ENCODE measurements around the gene SLC9B2. TPM values are rescaled to one million over a fixed set of nuclear protein-coding genes. Genes with fewer than 3 reads are reported as not detected.
A peak's percentile ranks its signal among the peaks of the same experiment; 100 is the strongest.
"Not testable (repeated sequence)": the region's sequence is repeated elsewhere in the genome, so short reads cannot be mapped to it uniquely, and the experiment has no call there.

The SLC9B2 gene
- total RNA-seq, 3 donors from 2014 or later = 41.7 to 47.0 (median 44.4) TPM

DNA sequence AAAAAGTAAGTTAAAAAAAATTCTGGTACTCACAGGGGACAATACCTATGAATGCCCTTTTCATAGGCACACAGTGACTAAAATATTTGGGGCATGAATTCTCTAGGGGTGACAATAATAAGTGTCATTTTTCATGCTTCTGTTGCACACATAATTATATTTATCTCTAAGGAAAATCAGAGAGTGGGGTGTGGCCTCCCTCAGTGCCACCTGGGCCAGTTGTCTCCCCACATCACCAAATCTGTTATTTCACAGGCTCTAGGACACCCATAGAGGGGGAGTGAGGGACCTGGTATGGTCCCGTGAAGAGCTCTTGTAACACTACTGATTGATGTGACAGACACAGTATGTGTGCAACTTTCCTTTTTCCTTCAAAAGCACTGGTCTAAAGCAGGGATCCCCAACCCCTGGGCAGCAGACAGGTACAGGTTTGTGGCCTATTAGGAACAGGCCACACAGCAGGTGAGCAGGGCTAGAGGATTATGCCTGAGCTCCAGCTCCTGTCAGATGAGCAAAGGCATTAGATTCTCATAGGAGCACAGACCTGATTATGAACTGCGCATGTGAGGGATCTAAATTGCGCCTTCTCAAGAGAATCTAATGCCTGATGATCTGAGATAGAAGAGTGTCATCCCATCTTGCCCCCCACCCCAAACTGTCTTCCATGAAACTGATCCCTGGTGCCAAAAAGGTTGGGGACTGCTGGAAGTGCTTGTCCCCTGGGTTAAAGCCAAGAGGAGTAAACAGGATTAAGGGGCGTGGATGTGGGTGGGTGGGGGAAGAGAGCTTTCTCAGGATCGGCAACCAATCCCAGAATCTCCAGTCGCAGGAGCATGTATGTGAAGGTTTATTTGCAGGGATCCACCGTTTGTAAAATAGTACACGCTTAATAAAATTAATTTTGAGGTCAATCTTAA lies 57.9 kb downstream of the SLC9B2 start:
- DNase-seq = no peak
- Mint-ChIP-seq H3K27me3 (ENCODE audit: low read depth) (no peaks in the 10 kb centered on the region), H3K36me3 (ENCODE audit: insufficient read depth) (no peaks in the 10 kb centered on the region), H3K4me1 (ENCODE audit: low read depth) (peaks cover 24% of the 10 kb centered on the region), H3K4me3 (peak overlapping the region; percentile 84), H3K9me3 (no peaks in the 10 kb centered on the region)
- no peak for ATAC-seq

GRCh38 chr4:103012551-103012950 lies 64.0 kb downstream of the SLC9B2 start:
- H3K27me3 Mint-ChIP-seq (ENCODE audit: low read depth) = no peaks in the 10 kb centered on the region
- DNase-seq (no peak), ATAC-seq (no peak)
- no peak overlapping the region for H3K4me3 Mint-ChIP-seq
- no peaks in the 10 kb centered on the region for H3K4me1 Mint-ChIP-seq (ENCODE audit: low read depth)
- H3K9me3 Mint-ChIP-seq = no peaks in the 10 kb centered on the region
- H3K36me3 Mint-ChIP-seq (ENCODE audit: insufficient read depth) = no peaks in the 10 kb centered on the region

DNA sequence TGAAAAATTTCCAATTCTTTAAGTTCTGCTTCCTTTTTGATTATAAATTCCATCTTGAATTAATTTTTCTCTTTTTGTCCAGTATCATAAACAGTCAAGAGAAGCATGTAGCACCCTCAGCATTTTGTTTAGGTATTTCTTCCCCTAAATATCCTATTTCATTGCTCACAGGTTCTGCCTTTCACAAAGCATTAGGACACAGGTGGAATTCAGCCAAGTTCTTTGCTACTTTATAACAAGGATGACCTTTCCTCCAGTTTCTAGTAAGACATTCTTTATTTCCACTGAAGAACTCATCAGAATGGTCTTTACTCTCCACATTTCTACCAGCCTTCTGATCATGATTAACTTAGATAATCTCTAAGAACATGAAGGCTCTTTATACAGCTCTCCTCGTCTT lies 64.5 kb downstream of the SLC9B2 start:
- Mint-ChIP-seq H3K9me3 (no peaks in the 10 kb centered on the region), H3K27me3 (ENCODE audit: low read depth) (no peaks in the 10 kb centered on the region), H3K36me3 (ENCODE audit: insufficient read depth) (no peaks in the 10 kb centered on the region), H3K4me1 (ENCODE audit: low read depth) (no peaks in the 10 kb centered on the region), H3K4me3 (no peak overlapping the region)
- ATAC-seq (no peak), DNase-seq (no peak)

DNA sequence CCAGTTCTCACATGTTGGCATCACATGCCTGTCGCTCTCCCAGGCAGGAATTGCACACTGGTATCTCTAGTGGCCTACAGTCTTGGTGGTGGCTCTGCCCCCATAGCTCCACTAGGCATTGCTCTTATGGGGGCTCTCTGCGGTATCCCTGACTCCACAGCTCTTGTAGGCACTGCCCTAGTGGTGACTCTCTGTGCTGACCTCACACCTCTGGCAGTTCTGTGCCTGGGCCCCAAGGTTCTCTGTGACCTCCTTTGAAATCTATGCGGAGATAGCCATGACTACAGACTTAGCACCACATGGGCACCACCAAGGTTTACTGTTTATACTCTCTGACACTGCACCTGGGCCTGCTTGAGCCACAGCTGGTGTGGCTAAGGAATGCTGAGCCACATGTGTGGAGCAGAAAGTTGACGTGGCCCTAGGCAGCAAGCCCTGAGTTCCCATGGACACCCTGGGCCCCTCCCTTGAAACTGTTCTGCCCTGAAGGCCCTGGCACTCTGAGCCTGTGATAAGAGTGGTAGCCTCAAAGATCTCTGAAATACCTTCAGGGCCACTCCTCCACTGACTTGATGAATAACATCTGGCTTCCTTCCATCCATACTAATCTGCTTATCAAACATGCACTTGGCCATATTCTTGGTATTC lies 65.1 kb downstream of the SLC9B2 start:
- H3K9me3 Mint-ChIP-seq = no peaks in the 10 kb centered on the region
- no peaks in the 10 kb centered on the region for H3K4me1 Mint-ChIP-seq (ENCODE audit: low read depth)
- H3K36me3 Mint-ChIP-seq (ENCODE audit: insufficient read depth) = no peaks in the 10 kb centered on the region
- no peaks in the 10 kb centered on the region for H3K27me3 Mint-ChIP-seq (ENCODE audit: low read depth)
- ATAC-seq (no peak), DNase-seq (no peak)
- H3K4me3 Mint-ChIP-seq = no peak overlapping the region

GRCh38 chr4:103010804-103011203 lies 65.8 kb downstream of the SLC9B2 start:
- H3K9me3 Mint-ChIP-seq = no peaks in the 10 kb centered on the region
- H3K36me3 Mint-ChIP-seq (ENCODE audit: insufficient read depth) = no peaks in the 10 kb centered on the region
- ATAC-seq (no peak), DNase-seq (no peak)
- H3K4me3 Mint-ChIP-seq = no peak overlapping the region
- H3K4me1 Mint-ChIP-seq (ENCODE audit: low read depth) = no peaks in the 10 kb centered on the region
- H3K27me3 Mint-ChIP-seq (ENCODE audit: low read depth) = no peaks in the 10 kb centered on the region

DNA sequence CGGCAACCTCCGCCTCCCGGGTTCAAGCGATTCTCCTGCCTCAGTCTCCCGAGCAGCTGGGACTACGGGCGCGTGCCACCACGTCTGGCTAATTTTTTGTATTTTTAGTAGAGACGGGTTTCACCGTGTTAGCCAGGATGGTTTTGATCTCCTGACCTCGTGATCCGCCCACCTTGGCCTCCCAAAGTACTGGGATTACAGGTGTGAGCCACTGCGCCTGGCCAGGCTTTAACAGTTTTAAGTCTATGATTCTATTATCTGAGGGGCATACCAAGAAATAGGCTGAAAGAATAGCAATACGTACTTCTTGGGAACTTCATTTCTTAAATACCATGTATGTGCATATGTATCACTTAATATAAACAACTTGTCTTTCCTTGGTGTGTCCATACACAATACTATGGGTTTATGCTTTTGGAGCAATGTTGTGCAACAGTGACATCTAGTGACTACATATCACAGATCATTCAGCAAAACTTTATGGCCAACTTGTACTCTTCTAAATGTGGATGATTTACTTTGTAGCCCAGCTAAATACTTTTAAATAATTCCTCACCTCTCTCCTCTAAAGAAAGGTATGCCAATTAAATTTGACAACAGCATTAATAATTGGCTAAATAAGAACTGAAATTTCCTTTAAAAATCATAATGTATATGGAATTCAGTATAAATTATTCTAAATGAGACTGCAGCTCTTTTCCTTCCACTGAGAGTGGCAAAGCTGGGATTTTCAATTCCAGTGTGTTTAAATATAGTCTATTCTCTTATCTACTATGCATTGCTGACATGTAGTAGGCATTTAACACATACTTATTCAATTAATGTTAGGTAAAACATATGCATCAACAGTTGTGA lies 67.5 kb downstream of the SLC9B2 start:
- H3K36me3 Mint-ChIP-seq (ENCODE audit: insufficient read depth) = no peaks in the 10 kb centered on the region
- ATAC-seq (peak; percentile 77 to 87), DNase-seq (no peak)

GRCh38 chr4:103002551-103002950 lies 74.0 kb downstream of the SLC9B2 start:
- DNase-seq (no peak), ATAC-seq (no peak)
- Mint-ChIP-seq H3K36me3 (ENCODE audit: insufficient read depth) (peaks cover 13% of the 10 kb centered on the region), H3K9me3 (no peaks in the 10 kb centered on the region), H3K4me1 (ENCODE audit: low read depth) (no peaks in the 10 kb centered on the region), H3K27me3 (ENCODE audit: low read depth) (no peaks in the 10 kb centered on the region), H3K4me3 (no peak overlapping the region)

More for the DNA sequence above, 67.5 kb downstream of the SLC9B2 start:
- H3K27me3 Mint-ChIP-seq (ENCODE audit: low read depth) = no peaks in the 10 kb centered on the region
- H3K4me3 Mint-ChIP-seq = no peak overlapping the region
- H3K4me1 Mint-ChIP-seq (ENCODE audit: low read depth) = no peaks in the 10 kb centered on the region
- no peaks in the 10 kb centered on the region for H3K9me3 Mint-ChIP-seq

GRCh38 chr4:102994803-102995202 lies 81.8 kb downstream of the SLC9B2 start:
- Mint-ChIP-seq H3K9me3 (peaks cover 11% of the 10 kb centered on the region), H3K36me3 (ENCODE audit: insufficient read depth) (peaks cover 7% of the 10 kb centered on the region), H3K27me3 (ENCODE audit: low read depth) (no peaks in the 10 kb centered on the region), H3K4me3 (no peak overlapping the region), H3K4me1 (ENCODE audit: low read depth) (no peaks in the 10 kb centered on the region)
- peak; percentile 21 to 30 for ATAC-seq
- no peak for DNase-seq

DNA sequence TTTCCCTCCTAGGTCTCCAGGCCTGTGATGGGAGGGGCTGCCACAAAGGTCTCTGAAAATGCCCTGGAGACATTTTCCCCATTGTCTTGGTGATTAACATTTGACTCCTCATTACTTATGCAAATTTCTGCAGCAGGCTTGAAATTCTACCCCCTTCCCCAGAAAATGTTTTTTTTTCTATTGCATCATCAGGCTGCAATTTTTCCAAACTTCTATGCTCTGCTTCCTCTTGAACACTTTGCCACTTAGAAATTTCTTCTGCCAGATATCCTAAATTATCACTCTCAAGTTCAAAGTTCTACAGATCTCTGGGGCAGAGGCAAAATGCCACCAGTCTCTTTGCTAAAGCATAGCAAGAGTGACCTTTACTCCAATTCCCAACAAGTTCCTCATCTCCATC lies 82.6 kb downstream of the SLC9B2 start:
- not testable (repeated sequence) for H3K4me3 Mint-ChIP-seq, ATAC-seq

GRCh38 chr4:102988429-102989020 lies 88.0 kb downstream of the SLC9B2 start:
- no peak for ATAC-seq
- H3K27me3 Mint-ChIP-seq (ENCODE audit: low read depth) = no peaks in the 10 kb centered on the region
- no peak for DNase-seq
- H3K4me1 Mint-ChIP-seq (ENCODE audit: low read depth) = peaks cover 3% of the 10 kb centered on the region
- H3K9me3 Mint-ChIP-seq = peaks cover 5% of the 10 kb centered on the region
- no peak overlapping the region for H3K4me3 Mint-ChIP-seq
- peaks cover 14% of the 10 kb centered on the region for H3K36me3 Mint-ChIP-seq (ENCODE audit: insufficient read depth)

More for the DNA sequence above, 82.6 kb downstream of the SLC9B2 start:
- not testable (repeated sequence) for DNase-seq; H3K36me3 Mint-ChIP-seq (ENCODE audit: insufficient read depth); H3K4me1 Mint-ChIP-seq (ENCODE audit: low read depth); H3K27me3 Mint-ChIP-seq (ENCODE audit: low read depth)
- H3K9me3 Mint-ChIP-seq = peaks cover 11% of the 10 kb centered on the region

DNA sequence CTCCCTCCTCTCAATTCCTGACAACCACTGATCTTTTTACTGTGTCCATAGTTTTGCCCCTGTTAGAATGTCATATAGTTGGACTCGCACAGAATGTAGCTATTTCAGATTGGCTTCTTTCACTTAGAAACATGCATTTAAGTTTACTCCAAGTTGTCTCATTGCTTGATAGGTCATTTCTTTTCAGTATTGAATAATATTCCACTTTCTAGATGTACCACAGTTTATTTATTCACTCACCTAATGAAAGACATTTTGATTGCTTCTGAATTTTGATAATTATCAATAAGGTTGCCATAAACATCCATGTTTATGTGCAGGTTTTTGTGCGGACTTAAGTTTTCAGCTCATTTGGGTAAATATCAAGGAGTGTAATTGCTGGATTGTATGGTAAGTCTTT lies 95.6 kb downstream of the SLC9B2 start:
- DNase-seq (no peak), ATAC-seq (no peak)
- no peaks in the 10 kb centered on the region for H3K4me1 Mint-ChIP-seq (ENCODE audit: low read depth)
- H3K36me3 Mint-ChIP-seq (ENCODE audit: insufficient read depth) = peaks cover 6% of the 10 kb centered on the region
- no peak overlapping the region for H3K4me3 Mint-ChIP-seq
- peaks cover 11% of the 10 kb centered on the region for H3K9me3 Mint-ChIP-seq
- H3K27me3 Mint-ChIP-seq (ENCODE audit: low read depth) = no peaks in the 10 kb centered on the region
